HepG2 (cell line): ENCODE measurements around the gene DNPH1. TPM values are rescaled to one million over a fixed set of nuclear protein-coding genes. Genes with fewer than 3 reads are reported as not detected.

Experiments
- AHR ChIP-seq: IDR thresholded peaks from 2 replicates; pipeline ENCODE4 v1.6.1; 2018; ENCODE audit warnings: missing genetic modification reagents, missing compliant biosample characterization
- BHLHE40 ChIP-seq: IDR thresholded peaks from 2 replicates; pipeline ENCODE4 v1.6.1; 2011; ENCODE audit warnings: low read length, improper control_type of control experiment
- IKZF4 ChIP-seq: sonication (generic); formaldehyde crosslinking; IDR thresholded peaks from 2 replicates; pipeline ENCODE4 v1.5.1; 2020; ENCODE audit warnings: borderline replicate concordance, mild to moderate bottlenecking, low read depth, missing genetic modification reagents; ENCODE audit errors: not compliant biosample characterization
- MTF1 ChIP-seq: sonication (generic); formaldehyde crosslinking; IDR thresholded peaks from 2 replicates; pipeline ENCODE4 v1.5.0; 2020; ENCODE audit warnings: missing genetic modification reagents
- MTF2 ChIP-seq: sonication (generic); formaldehyde crosslinking; IDR thresholded peaks from 2 replicates; pipeline ENCODE4 v1.5.0; 2020; ENCODE audit warnings: missing genetic modification reagents, borderline replicate concordance
- MYNN ChIP-seq: sonication (generic); formaldehyde crosslinking; IDR thresholded peaks from 2 replicates; pipeline ENCODE4 v1.4.0; 2020; ENCODE audit warnings: mild to moderate bottlenecking, low read depth, missing genetic modification reagents
- NKX3-1 ChIP-seq: sonication (generic); formaldehyde crosslinking; IDR thresholded peaks from 2 replicates; pipeline ENCODE4 v1.5.0; 2020; ENCODE audit warnings: missing genetic modification reagents
- RFX3 ChIP-seq: IDR thresholded peaks from 2 replicates; pipeline ENCODE4 v1.6.1; 2016; ENCODE audit warnings: missing biosample characterization, missing genetic modification reagents
- ZNF143 ChIP-seq: sonication (generic); formaldehyde crosslinking; IDR thresholded peaks from 2 replicates; pipeline ENCODE4 v1.4.0; 2020; ENCODE audit warnings: missing genetic modification reagents
- ZNF383 ChIP-seq: sonication (generic); formaldehyde crosslinking; IDR thresholded peaks from 2 replicates; pipeline ENCODE4 v1.4.0; 2020; ENCODE audit warnings: missing genetic modification reagents, mild to moderate bottlenecking, borderline replicate concordance
- ZNF615 ChIP-seq: sonication (generic); formaldehyde crosslinking; IDR thresholded peaks from 2 replicates; pipeline ENCODE4 v1.5.0; 2020; ENCODE audit warnings: mild to moderate bottlenecking, missing genetic modification reagents, borderline replicate concordance
- ZSCAN30 ChIP-seq: sonication (generic); formaldehyde crosslinking; IDR thresholded peaks from 2 replicates; pipeline ENCODE4 v1.5.0; 2020; ENCODE audit warnings: mild to moderate bottlenecking, missing genetic modification reagents
- polyA plus RNA-seq, 8 experiments: library from polyadenylated mRNA; depleted of rRNA in 3 of 8; stranded (reverse) in 7 of 8; unstranded in 1 of 8; fragments of >200 nt; fragmentation: Illumina TruSeq in 4 of 8; extraction: Trizol in 4 of 8; gene quantifications; 2 replicates each; pipeline versions ENCODE4 v1.2.1 to v1.2.3, GENCODE V29; 2011 to 2016; ENCODE audit warnings: low read depth in 4 of 8, missing spikeins in 1 of 8, mixed read lengths in 1 of 8; ENCODE audit not compliant: insufficient read depth in 1 of 8
- total RNA-seq, 5 experiments: library from RNA; depleted of rRNA; stranded (reverse); fragments of >200 nt; fragmentation: Illumina TruSeq; extraction: Trizol; gene quantifications; 2 replicates each; pipeline ENCODE4 v1.2.3, GENCODE V29; 2016; ENCODE audit warnings: low read depth in 1 of 5
- TF ChIP-seq, protein P1 (sequence below): sonication (generic); formaldehyde crosslinking; IDR thresholded peaks from one replicate; pipeline ENCODE4 v1.5.1; 2020; ENCODE audit warnings: mild to moderate bottlenecking, missing genetic modification reagents; ENCODE audit errors: not compliant biosample characterization
- TF ChIP-seq, protein P2 (sequence below): sonication (generic); formaldehyde crosslinking; IDR thresholded peaks from 2 replicates; pipeline ENCODE4 v1.4.0; 2020; ENCODE audit warnings: missing genetic modification reagents
- TF ChIP-seq, protein P3 (sequence below), 2 experiments: fragments of 450-650 bp in 1 of 2; sonication (generic) in 1 of 2; formaldehyde crosslinking; IDR thresholded peaks; 2 replicates each; pipeline versions ENCODE4 v1.5.0 to v1.8.0; 2020 to 2022; ENCODE audit warnings: mild to moderate bottlenecking in 1 of 2, missing genetic modification reagents in 1 of 2
- TF ChIP-seq, protein P4 (sequence below): sonication (generic); formaldehyde crosslinking; IDR thresholded peaks from 2 replicates; pipeline ENCODE4 v1.5.1; 2020; ENCODE audit warnings: missing genetic modification reagents, mild to moderate bottlenecking, borderline replicate concordance

DNPH1 gene
- total and polyA plus RNA-seq, 2 of the 13 experiments (the other 11 are each of a cell fraction or from before 2014, with no cell fraction given) = 56.5 to 75.1 TPM

DNA sequence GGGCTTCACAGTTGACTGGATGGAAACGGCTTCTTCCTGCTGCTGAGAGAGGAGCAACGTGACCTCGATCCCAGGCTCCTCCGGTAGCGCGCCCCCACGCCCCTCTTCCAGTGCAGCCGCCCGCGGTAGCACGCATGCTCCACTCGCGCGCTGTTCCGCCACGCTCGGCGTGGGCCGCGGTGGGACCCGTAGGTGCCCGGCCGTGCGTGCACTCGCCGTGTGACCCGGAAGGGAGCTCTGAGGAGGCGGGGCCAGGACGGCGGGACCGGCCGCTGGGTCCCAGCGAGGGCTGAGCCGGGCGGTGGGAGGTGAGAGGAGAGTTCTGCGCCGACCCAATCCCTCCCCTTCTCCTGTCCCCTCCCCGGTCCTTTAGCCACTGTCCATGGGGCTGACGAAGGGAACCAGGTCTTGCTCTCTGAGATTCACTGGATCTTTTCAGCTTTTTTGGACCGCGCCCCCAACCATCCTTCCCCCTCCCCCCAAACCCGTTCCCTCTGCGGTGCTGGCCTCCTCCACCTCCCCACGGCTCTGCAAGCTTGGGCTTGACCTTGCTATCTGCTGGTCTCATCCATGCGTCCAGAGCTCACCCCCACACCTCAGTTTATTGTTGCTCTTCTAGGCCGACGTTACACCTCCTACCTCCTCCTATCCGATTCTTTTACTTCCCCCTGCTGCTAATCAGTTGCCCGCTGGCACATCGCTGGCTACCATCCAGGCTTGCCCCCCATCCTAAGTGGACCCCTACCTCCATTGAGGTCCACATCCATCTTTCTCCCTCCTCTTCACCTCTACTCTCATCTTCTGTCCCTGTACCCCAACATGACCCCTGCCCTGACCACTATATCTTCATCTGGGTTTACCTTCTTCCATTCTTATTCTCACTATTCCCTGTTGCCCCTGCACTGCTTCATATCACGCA lies 47.1 kb downstream of the DNPH1 start, which contains the start of gene CUL9 (continued):
- TF ChIP-seq, protein P1, sequence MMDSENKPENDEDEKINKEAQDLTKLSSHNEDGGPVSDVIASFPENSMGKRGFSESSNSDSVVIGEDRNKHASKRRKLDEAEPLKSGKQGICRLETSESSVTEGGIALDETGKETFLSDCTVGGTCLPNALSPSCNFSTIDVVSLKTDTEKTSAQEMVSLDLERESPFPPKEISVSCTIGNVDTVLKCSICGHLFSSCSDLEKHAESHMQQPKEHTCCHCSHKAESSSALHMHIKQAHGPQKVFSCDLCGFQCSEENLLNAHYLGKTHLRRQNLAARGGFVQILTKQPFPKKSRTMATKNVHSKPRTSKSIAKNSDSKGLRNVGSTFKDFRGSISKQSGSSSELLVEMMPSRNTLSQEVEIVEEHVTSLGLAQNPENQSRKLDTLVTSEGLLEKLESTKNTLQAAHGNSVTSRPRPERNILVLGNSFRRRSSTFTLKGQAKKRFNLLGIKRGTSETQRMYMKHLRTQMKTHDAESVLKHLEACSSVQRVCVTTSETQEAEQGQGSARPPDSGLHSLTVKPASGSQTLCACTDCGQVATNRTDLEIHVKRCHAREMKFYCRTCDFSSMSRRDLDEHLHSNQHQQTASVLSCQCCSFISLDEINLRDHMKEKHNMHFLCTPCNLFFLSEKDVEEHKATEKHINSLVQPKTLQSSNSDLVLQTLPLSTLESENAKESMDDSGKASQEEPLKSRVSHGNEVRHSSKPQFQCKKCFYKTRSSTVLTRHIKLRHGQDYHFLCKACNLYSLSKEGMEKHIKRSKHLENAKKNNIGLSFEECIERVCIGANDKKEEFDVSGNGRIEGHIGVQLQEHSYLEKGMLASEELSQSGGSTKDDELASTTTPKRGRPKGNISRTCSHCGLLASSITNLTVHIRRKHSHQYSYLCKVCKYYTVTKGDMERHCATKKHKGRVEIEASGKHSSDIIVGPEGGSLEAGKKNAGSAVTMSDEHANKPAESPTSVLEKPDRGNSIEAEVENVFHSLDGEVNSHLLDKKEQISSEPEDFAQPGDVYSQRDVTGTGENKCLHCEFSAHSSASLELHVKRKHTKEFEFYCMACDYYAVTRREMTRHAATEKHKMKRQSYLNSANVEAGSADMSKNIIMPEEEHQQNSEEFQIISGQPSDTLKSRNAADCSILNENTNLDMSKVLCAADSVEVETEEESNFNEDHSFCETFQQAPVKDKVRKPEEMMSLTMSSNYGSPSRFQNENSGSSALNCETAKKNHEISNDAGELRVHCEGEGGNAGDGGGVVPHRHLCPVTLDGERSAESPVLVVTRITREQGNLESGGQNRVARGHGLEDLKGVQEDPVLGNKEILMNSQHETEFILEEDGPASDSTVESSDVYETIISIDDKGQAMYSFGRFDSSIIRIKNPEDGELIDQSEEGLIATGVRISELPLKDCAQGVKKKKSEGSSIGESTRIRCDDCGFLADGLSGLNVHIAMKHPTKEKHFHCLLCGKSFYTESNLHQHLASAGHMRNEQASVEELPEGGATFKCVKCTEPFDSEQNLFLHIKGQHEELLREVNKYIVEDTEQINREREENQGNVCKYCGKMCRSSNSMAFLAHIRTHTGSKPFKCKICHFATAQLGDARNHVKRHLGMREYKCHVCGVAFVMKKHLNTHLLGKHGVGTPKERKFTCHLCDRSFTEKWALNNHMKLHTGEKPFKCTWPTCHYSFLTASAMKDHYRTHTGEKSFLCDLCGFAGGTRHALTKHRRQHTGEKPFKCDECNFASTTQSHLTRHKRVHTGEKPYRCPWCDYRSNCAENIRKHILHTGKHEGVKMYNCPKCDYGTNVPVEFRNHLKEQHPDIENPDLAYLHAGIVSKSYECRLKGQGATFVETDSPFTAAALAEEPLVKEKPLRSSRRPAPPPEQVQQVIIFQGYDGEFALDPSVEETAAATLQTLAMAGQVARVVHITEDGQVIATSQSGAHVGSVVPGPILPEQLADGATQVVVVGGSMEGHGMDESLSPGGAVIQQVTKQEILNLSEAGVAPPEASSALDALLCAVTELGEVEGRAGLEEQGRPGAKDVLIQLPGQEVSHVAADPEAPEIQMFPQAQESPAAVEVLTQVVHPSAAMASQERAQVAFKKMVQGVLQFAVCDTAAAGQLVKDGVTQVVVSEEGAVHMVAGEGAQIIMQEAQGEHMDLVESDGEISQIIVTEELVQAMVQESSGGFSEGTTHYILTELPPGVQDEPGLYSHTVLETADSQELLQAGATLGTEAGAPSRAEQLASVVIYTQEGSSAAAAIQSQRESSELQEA (CRISPR knock-in tag) = peak; percentile 83
- TF ChIP-seq ZSCAN30 (CRISPR knock-in tag) (no peak), NKX3-1 (no peak; the same call in 1 of the 2 replicates), BHLHE40 (peak; percentile 71), ZNF383 (peak; percentile 96; the same call in 1 of the 2 replicates), ZNF143 (CRISPR knock-in tag) (peak; percentile 73), IKZF4 (CRISPR knock-in tag) (no peak), ZNF615 (no peak), MYNN (CRISPR knock-in tag) (0 out of 2 replicates have a peak, but pooled peaks have one; percentile 32), MTF2 (no peak), MTF1 (0 out of 2 replicates have a peak, but pooled peaks have one; percentile 43), RFX3 (CRISPR knock-in tag) (no peak; the same call in 1 of the 2 replicates), AHR (CRISPR knock-in tag) (peak; percentile 90; the same call in 1 of the 2 replicates)
- TF ChIP-seq, protein P2, sequence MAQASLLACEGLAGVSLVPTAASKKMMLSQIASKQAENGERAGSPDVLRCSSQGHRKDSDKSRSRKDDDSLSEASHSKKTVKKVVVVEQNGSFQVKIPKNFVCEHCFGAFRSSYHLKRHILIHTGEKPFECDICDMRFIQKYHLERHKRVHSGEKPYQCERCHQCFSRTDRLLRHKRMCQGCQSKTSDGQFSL = 0 out of 2 replicates have a peak, but pooled peaks have one; percentile 58
- TF ChIP-seq, protein P3, sequence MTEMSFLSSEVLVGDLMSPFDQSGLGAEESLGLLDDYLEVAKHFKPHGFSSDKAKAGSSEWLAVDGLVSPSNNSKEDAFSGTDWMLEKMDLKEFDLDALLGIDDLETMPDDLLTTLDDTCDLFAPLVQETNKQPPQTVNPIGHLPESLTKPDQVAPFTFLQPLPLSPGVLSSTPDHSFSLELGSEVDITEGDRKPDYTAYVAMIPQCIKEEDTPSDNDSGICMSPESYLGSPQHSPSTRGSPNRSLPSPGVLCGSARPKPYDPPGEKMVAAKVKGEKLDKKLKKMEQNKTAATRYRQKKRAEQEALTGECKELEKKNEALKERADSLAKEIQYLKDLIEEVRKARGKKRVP (CRISPR knock-in tag; IDR thresholded peaks at IDR 0.05) = peak in 1 of 2 experiments; percentile 57; a peak in 2 of 4 replicates
- TF ChIP-seq, protein P4, sequence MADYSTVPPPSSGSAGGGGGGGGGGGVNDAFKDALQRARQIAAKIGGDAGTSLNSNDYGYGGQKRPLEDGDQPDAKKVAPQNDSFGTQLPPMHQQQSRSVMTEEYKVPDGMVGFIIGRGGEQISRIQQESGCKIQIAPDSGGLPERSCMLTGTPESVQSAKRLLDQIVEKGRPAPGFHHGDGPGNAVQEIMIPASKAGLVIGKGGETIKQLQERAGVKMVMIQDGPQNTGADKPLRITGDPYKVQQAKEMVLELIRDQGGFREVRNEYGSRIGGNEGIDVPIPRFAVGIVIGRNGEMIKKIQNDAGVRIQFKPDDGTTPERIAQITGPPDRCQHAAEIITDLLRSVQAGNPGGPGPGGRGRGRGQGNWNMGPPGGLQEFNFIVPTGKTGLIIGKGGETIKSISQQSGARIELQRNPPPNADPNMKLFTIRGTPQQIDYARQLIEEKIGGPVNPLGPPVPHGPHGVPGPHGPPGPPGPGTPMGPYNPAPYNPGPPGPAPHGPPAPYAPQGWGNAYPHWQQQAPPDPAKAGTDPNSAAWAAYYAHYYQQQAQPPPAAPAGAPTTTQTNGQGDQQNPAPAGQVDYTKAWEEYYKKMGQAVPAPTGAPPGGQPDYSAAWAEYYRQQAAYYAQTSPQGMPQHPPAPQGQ (CRISPR knock-in tag) = no peak
